Measurements from ENCODE around the gene USP17L20. TPM values are rescaled to one million over a fixed set of nuclear protein-coding genes. Genes with fewer than 3 reads are reported as not detected.
A peak's percentile ranks its signal among the peaks of the same experiment; 100 is the strongest.
"Not testable (repeated sequence)": the region's sequence is repeated elsewhere in the genome, so short reads cannot be mapped to it uniquely, and the experiment has no call there.

Gene USP17L20
- total and polyA plus RNA-seq, 8 donors, result not detected

GRCh38 chr4:9262572-9262971 is 4.6 kb downstream of the USP17L20 start, which contains the start of gene USP17L21:
TSS of gene USP17L21 (plus strand) at chr4:9262872. CDS start at chr4:9262872, 0 bp downstream.
- H3K36me3 ChIP-seq; H3K4me3 ChIP-seq; DNase-seq; H3K27me3 ChIP-seq; intact Hi-C loops (cut with DNase I); ATAC-seq; H3K27ac ChIP-seq; H3K9me3 ChIP-seq; H3K4me1 ChIP-seq: not testable (repeated sequence)

- H3K4me1 ChIP-seq; intact Hi-C loops (cut with DNase I); DNase-seq; H3K27me3 ChIP-seq; H3K27ac ChIP-seq; H3K9me3 ChIP-seq; H3K36me3 ChIP-seq; ATAC-seq; H3K4me3 ChIP-seq: not testable (repeated sequence)
Observed at GRCh38 chr4:9267319-9267718, 9.4 kb downstream of the USP17L20 start, which contains the start of gene USP17L22. TSS of gene USP17L22 (plus strand) at chr4:9267619. CDS start at chr4:9267619, 0 bp downstream.

GRCh38 chr4:9271719-9272118 is 13.8 kb downstream of the USP17L20 start:
- ATAC-seq; H3K27ac ChIP-seq; H3K4me1 ChIP-seq; intact Hi-C loops (cut with DNase I); H3K4me3 ChIP-seq; H3K36me3 ChIP-seq; H3K27me3 ChIP-seq; H3K9me3 ChIP-seq: not testable (repeated sequence)
- DNase-seq, result peak in 2 of 4 donors; percentile 36 to 91

Other genes starting within 250 kb of the USP17L20 start
- gene FAM90A26, start 87.7 kb upstream of the USP17L20 start, total RNA-seq, result not detected
- under 1 TPM; 0.08 to 0.23 (median 0.14) TPM for gene FAM90A26, start 87.7 kb upstream of the USP17L20 start, polyA plus RNA-seq (ENCODE audit: insufficient read length in 6 of 6)
- not detected for gene USP17L10, start 47.5 kb upstream of the USP17L20 start, total RNA-seq
- gene USP17L10, start 47.5 kb upstream of the USP17L20 start, polyA plus RNA-seq (ENCODE audit: insufficient read length in 6 of 6), result not detected
- not detected for gene USP17L11, start 42.7 kb upstream of the USP17L20 start, total RNA-seq
- not detected for gene USP17L11, start 42.7 kb upstream of the USP17L20 start, polyA plus RNA-seq (ENCODE audit: insufficient read length in 6 of 6)
- gene USP17L12, start 38.0 kb upstream of the USP17L20 start, total RNA-seq, result not detected
- gene USP17L12, start 38.0 kb upstream of the USP17L20 start, polyA plus RNA-seq (ENCODE audit: insufficient read length in 6 of 6), result not detected
- not detected for gene USP17L13, start 33.2 kb upstream of the USP17L20 start, total RNA-seq
- not detected for gene USP17L13, start 33.2 kb upstream of the USP17L20 start, polyA plus RNA-seq (ENCODE audit: insufficient read length in 6 of 6)
- not detected for gene USP17L15, start 23.7 kb upstream of the USP17L20 start, total RNA-seq
- not detected for gene USP17L15, start 23.7 kb upstream of the USP17L20 start, polyA plus RNA-seq (ENCODE audit: insufficient read length in 6 of 6)
- gene USP17L17, start 14.2 kb upstream of the USP17L20 start, total RNA-seq, result not detected
- gene USP17L17, start 14.2 kb upstream of the USP17L20 start, polyA plus RNA-seq (ENCODE audit: insufficient read length in 6 of 6), result not detected
- not detected for gene USP17L18, start 9.5 kb upstream of the USP17L20 start, total RNA-seq
- not detected for gene USP17L18, start 9.5 kb upstream of the USP17L20 start, polyA plus RNA-seq (ENCODE audit: insufficient read length in 6 of 6)
- gene USP17L19, start 4.7 kb upstream of the USP17L20 start, total RNA-seq, result not detected
- not detected for gene USP17L19, start 4.7 kb upstream of the USP17L20 start, polyA plus RNA-seq (ENCODE audit: insufficient read length in 6 of 6)
- gene USP17L21, start 4.7 kb downstream of the USP17L20 start, total RNA-seq, result not detected
- not detected for gene USP17L21, start 4.7 kb downstream of the USP17L20 start, polyA plus RNA-seq (ENCODE audit: insufficient read length in 6 of 6)
- gene USP17L22, start 9.5 kb downstream of the USP17L20 start, total RNA-seq, result not detected
- gene USP17L22, start 9.5 kb downstream of the USP17L20 start, polyA plus RNA-seq (ENCODE audit: insufficient read length in 6 of 6), result not detected
- gene USP17L24, start 67.0 kb downstream of the USP17L20 start, total RNA-seq, result not detected
- not detected for gene USP17L24, start 67.0 kb downstream of the USP17L20 start, polyA plus RNA-seq (ENCODE audit: insufficient read length in 6 of 6)
- gene USP17L25, start 71.8 kb downstream of the USP17L20 start, total RNA-seq, result not detected
- gene USP17L25, start 71.8 kb downstream of the USP17L20 start, polyA plus RNA-seq (ENCODE audit: insufficient read length in 6 of 6), result not detected
- gene USP17L26, start 76.5 kb downstream of the USP17L20 start, total RNA-seq, result not detected
- not detected for gene USP17L26, start 76.5 kb downstream of the USP17L20 start, polyA plus RNA-seq (ENCODE audit: insufficient read length in 6 of 6)
- not detected for gene USP17L5, start 81.3 kb downstream of the USP17L20 start, total RNA-seq
- gene USP17L5, start 81.3 kb downstream of the USP17L20 start, polyA plus RNA-seq (ENCODE audit: insufficient read length in 6 of 6), result not detected
- not detected for gene USP17L27, start 86.0 kb downstream of the USP17L20 start, total RNA-seq
- gene USP17L27, start 86.0 kb downstream of the USP17L20 start, polyA plus RNA-seq (ENCODE audit: insufficient read length in 6 of 6), result not detected
- not detected for gene USP17L28, start 90.8 kb downstream of the USP17L20 start, total RNA-seq
- gene USP17L28, start 90.8 kb downstream of the USP17L20 start, polyA plus RNA-seq (ENCODE audit: insufficient read length in 6 of 6), result not detected
- not detected for gene USP17L29, start 95.5 kb downstream of the USP17L20 start, total RNA-seq
- not detected for gene USP17L29, start 95.5 kb downstream of the USP17L20 start, polyA plus RNA-seq (ENCODE audit: insufficient read length in 6 of 6)
- not detected for gene USP17L30, start 105.0 kb downstream of the USP17L20 start, total RNA-seq
- not detected for gene USP17L30, start 105.0 kb downstream of the USP17L20 start, polyA plus RNA-seq (ENCODE audit: insufficient read length in 6 of 6)
- not detected for gene DEFB131A, start 186.3 kb downstream of the USP17L20 start, total RNA-seq
- not detected for gene DEFB131A, start 186.3 kb downstream of the USP17L20 start, polyA plus RNA-seq (ENCODE audit: insufficient read length in 6 of 6)